Upper lobe of left lung (tissue), 4 donors: ENCODE measurements around the gene GPATCH1.

Experiments
- EP300 ChIP-seq, 4 donors: sonication (generic); formaldehyde crosslinking; IDR thresholded peaks; one replicate each; pipeline ENCODE4 v1.5.1; 2017; ENCODE audit warnings: antibody characterized with exemption in 4 of 4, control low read depth in 2 of 4
- POLR2A ChIP-seq, 4 donors: fragments of 450-650 bp; IDR thresholded peaks; one replicate each; pipeline ENCODE4 v1.5.1; 2016 to 2017; ENCODE audit warnings: antibody characterized with exemption in 4 of 4, mild to moderate bottlenecking in 2 of 4
- POLR2AphosphoS5 ChIP-seq, 2 donors: sonication (generic); formaldehyde crosslinking; IDR thresholded peaks; one replicate each; pipeline ENCODE4 v1.5.1; 2017; ENCODE audit warnings: antibody characterized with exemption in 2 of 2
- TF ChIP-seq, protein P1 (sequence below), 6 experiments: fragments of 450-650 bp in 4 of 6; fragments of 200-600 bp in 2 of 6; sonication (generic) in 2 of 6; IDR thresholded peaks; one replicate each; pipeline ENCODE4 v1.5.1; 2016 to 2019; ENCODE audit warnings: antibody characterized with exemption in 6 of 6

- TF ChIP-seq, protein P1, sequence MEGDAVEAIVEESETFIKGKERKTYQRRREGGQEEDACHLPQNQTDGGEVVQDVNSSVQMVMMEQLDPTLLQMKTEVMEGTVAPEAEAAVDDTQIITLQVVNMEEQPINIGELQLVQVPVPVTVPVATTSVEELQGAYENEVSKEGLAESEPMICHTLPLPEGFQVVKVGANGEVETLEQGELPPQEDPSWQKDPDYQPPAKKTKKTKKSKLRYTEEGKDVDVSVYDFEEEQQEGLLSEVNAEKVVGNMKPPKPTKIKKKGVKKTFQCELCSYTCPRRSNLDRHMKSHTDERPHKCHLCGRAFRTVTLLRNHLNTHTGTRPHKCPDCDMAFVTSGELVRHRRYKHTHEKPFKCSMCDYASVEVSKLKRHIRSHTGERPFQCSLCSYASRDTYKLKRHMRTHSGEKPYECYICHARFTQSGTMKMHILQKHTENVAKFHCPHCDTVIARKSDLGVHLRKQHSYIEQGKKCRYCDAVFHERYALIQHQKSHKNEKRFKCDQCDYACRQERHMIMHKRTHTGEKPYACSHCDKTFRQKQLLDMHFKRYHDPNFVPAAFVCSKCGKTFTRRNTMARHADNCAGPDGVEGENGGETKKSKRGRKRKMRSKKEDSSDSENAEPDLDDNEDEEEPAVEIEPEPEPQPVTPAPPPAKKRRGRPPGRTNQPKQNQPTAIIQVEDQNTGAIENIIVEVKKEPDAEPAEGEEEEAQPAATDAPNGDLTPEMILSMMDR (IDR thresholded peaks at IDR 0.05), result no peak
- TF ChIP-seq EP300 (IDR thresholded peaks at IDR 0.05) (no peak), POLR2A (IDR thresholded peaks at IDR 0.05) (no peak), POLR2AphosphoS5 (IDR thresholded peaks at IDR 0.05) (no peak)
Observed at GRCh38 chr19:33075519-33075918, 5.5 kb upstream of the GPATCH1 start.
